ENCODE data around the gene VSIG8.

DNA sequence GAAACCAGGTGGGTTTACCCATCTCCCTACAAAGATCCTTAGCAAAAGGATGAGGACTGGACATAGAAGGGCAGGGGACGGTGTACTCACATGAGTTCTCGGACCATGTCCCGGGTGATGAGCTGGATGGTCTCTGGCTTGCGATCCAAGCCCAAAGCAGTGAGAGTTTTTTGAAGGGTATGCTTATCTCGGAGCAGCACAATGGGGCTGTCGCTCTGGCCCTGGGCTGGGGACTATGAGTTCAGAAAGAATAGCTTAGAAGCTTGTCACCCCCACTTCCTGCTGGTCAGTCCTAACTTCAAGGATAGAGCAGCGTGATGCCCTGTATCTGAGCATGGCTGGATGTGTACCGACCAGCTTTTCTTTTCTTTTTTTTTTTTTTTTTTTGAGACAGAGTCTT lies 27.9 kb upstream of the VSIG8 start:
- TF ChIP-seq, protein P1, sequence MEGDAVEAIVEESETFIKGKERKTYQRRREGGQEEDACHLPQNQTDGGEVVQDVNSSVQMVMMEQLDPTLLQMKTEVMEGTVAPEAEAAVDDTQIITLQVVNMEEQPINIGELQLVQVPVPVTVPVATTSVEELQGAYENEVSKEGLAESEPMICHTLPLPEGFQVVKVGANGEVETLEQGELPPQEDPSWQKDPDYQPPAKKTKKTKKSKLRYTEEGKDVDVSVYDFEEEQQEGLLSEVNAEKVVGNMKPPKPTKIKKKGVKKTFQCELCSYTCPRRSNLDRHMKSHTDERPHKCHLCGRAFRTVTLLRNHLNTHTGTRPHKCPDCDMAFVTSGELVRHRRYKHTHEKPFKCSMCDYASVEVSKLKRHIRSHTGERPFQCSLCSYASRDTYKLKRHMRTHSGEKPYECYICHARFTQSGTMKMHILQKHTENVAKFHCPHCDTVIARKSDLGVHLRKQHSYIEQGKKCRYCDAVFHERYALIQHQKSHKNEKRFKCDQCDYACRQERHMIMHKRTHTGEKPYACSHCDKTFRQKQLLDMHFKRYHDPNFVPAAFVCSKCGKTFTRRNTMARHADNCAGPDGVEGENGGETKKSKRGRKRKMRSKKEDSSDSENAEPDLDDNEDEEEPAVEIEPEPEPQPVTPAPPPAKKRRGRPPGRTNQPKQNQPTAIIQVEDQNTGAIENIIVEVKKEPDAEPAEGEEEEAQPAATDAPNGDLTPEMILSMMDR (IDR thresholded peaks at IDR 0.05), result no peak
- TF ChIP-seq POLR2A (IDR thresholded peaks at IDR 0.05), result no peak
